Measurements from ENCODE around the gene MARCO.

DNA sequence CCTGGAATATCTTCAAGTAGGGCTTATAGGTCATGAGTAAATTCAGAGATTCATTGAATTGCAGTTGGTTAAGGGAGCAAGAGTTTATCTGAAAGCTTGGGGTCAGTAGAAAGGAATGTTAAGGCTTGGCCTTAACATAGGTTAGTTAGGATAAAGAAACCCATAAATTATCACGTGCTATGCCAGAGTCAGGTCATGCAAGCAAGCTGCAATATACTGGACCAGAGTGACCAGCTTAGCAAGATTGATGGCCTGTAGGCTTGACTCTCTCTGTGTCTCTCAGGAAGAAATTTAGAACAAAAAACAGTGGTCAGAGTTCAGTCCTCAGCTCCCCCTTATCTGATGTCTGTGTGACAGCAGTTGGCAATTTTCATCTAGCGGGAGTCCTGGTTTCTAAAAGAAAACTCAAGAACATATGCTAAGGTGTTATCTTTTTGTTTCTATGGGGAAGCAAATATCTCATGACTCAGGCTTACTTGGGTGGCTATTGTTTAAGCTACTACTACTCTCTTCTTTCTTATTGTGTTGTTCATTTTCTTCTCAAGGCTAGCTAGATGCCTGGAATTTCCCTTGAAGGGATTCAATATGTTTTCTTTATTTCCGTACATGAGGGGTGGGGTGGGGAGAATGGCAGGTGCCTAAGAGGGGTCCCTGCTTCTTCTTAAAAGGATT lies 28.7 kb upstream of the MARCO start:
- TF ChIP-seq, protein P1, sequence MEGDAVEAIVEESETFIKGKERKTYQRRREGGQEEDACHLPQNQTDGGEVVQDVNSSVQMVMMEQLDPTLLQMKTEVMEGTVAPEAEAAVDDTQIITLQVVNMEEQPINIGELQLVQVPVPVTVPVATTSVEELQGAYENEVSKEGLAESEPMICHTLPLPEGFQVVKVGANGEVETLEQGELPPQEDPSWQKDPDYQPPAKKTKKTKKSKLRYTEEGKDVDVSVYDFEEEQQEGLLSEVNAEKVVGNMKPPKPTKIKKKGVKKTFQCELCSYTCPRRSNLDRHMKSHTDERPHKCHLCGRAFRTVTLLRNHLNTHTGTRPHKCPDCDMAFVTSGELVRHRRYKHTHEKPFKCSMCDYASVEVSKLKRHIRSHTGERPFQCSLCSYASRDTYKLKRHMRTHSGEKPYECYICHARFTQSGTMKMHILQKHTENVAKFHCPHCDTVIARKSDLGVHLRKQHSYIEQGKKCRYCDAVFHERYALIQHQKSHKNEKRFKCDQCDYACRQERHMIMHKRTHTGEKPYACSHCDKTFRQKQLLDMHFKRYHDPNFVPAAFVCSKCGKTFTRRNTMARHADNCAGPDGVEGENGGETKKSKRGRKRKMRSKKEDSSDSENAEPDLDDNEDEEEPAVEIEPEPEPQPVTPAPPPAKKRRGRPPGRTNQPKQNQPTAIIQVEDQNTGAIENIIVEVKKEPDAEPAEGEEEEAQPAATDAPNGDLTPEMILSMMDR (IDR thresholded peaks at IDR 0.05), result no peak
- no peak for TF ChIP-seq EZH2 (IDR thresholded peaks at IDR 0.05; ENCODE audit: borderline replicate concordance, insufficient read depth, low read depth, low read length, poor library complexity, severe bottlenecking)

Data from B cell (primary cell).